Measurements from ENCODE around the gene PACRG. TPM values are rescaled to one million over a fixed set of nuclear protein-coding genes. Genes with fewer than 3 reads are reported as not detected.
A peak's percentile ranks its signal among the peaks of the same experiment; 100 is the strongest.

Gene PACRG
- total RNA-seq, 1 donor: 1.4 TPM

GRCh38 chr6:162900503-162900902 is 172.7 kb downstream of the PACRG start:
- Histone ChIP-seq H3K79me2 (ENCODE audit: insufficient read depth, low read length) (no peaks in the 10 kb centered on the region), H3K4me1 (ENCODE audit: insufficient read depth, low read length) (no peaks in the 10 kb centered on the region), H3K9me3 (ENCODE audit: low read depth, low read length) (no peaks in the 10 kb centered on the region), H2AFZ (ENCODE audit: low read length) (no peak overlapping the region), H3K36me3 (ENCODE audit: insufficient read depth, low read length) (no peaks in the 10 kb centered on the region), H3K4me3 (ENCODE audit: insufficient read depth, low read length) (no peak overlapping the region), H4K20me1 (ENCODE audit: insufficient read depth, low read length) (no peaks in the 10 kb centered on the region), H3K4me2 (ENCODE audit: insufficient read depth, low read length) (no peak overlapping the region), H3K27ac (ENCODE audit: low read depth, low read length) (no peak overlapping the region), H3K27me3 (ENCODE audit: insufficient read depth, low read length) (no peaks in the 10 kb centered on the region)
- no peak for TF ChIP-seq CTCF (IDR thresholded peaks at IDR 0.05; ENCODE audit: extremely low read depth, low read depth, low read length)
- no peak for DNase-seq (ENCODE audit: insufficient read length, low spot score, missing footprints)

GRCh38 chr6:162904069-162904663 is 176.4 kb downstream of the PACRG start:
- no peaks in the 10 kb centered on the region for H3K79me2 ChIP-seq (ENCODE audit: insufficient read depth, low read length)
- TF ChIP-seq CTCF (IDR thresholded peaks at IDR 0.05; ENCODE audit: extremely low read depth, low read depth, low read length): no peak
- H2AFZ ChIP-seq (ENCODE audit: low read length): no peak overlapping the region
- no peak for DNase-seq (ENCODE audit: insufficient read length, low spot score, missing footprints)
- H3K4me2 ChIP-seq (ENCODE audit: insufficient read depth, low read length): no peak overlapping the region
- H3K27ac ChIP-seq (ENCODE audit: low read depth, low read length): no peak overlapping the region
- no peak overlapping the region for H3K4me3 ChIP-seq (ENCODE audit: insufficient read depth, low read length)
- H3K9me3 ChIP-seq (ENCODE audit: low read depth, low read length): no peaks in the 10 kb centered on the region
- H3K4me1 ChIP-seq (ENCODE audit: insufficient read depth, low read length): no peaks in the 10 kb centered on the region
- no peaks in the 10 kb centered on the region for H4K20me1 ChIP-seq (ENCODE audit: insufficient read depth, low read length)
- no peaks in the 10 kb centered on the region for H3K36me3 ChIP-seq (ENCODE audit: insufficient read depth, low read length)
- no peaks in the 10 kb centered on the region for H3K27me3 ChIP-seq (ENCODE audit: insufficient read depth, low read length)

DNA sequence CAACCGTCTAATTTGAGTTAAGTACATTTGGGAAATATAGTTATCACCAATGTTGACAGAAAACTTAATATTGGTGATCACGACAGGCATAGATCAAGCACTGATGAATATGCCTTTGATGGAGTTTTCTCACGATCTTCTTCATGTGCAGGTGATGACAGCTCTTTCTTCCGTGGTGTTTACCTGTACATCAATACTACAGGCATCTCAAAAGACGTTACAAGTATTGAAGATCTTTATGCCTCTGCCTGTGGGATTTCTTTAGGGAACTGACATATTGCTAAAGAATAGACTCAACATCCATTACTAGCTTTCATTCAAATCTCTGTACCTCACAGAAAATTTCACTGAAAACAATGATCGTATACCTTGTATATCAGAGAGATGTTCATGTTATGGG is 178.7 kb downstream of the PACRG start:
- Histone ChIP-seq H3K4me2 (ENCODE audit: insufficient read depth, low read length) (no peak overlapping the region), H3K9me3 (ENCODE audit: low read depth, low read length) (no peaks in the 10 kb centered on the region), H3K4me1 (ENCODE audit: insufficient read depth, low read length) (no peaks in the 10 kb centered on the region), H4K20me1 (ENCODE audit: insufficient read depth, low read length) (no peaks in the 10 kb centered on the region), H3K4me3 (ENCODE audit: insufficient read depth, low read length) (no peak overlapping the region), H3K27ac (ENCODE audit: low read depth, low read length) (no peak overlapping the region), H3K36me3 (ENCODE audit: insufficient read depth, low read length) (no peaks in the 10 kb centered on the region), H2AFZ (ENCODE audit: low read length) (no peak overlapping the region), H3K79me2 (ENCODE audit: insufficient read depth, low read length) (no peaks in the 10 kb centered on the region), H3K27me3 (ENCODE audit: insufficient read depth, low read length) (no peaks in the 10 kb centered on the region)
- no peak for DNase-seq (ENCODE audit: insufficient read length, low spot score, missing footprints)
- no peak for TF ChIP-seq CTCF (IDR thresholded peaks at IDR 0.05; ENCODE audit: extremely low read depth, low read depth, low read length)

- no peak overlapping the region for H3K4me3 ChIP-seq (ENCODE audit: insufficient read depth, low read length)
- H2AFZ ChIP-seq (ENCODE audit: low read length): no peak overlapping the region
- H3K9me3 ChIP-seq (ENCODE audit: low read depth, low read length): no peaks in the 10 kb centered on the region
- no peak overlapping the region for H3K4me2 ChIP-seq (ENCODE audit: insufficient read depth, low read length)
- DNase-seq (ENCODE audit: insufficient read length, low spot score, missing footprints): no peak
- H3K27me3 ChIP-seq (ENCODE audit: insufficient read depth, low read length): no peaks in the 10 kb centered on the region
- H3K36me3 ChIP-seq (ENCODE audit: insufficient read depth, low read length): no peaks in the 10 kb centered on the region
- peak; percentile 41 for TF ChIP-seq CTCF (IDR thresholded peaks at IDR 0.05; ENCODE audit: extremely low read depth, low read depth, low read length)
- no peaks in the 10 kb centered on the region for H3K79me2 ChIP-seq (ENCODE audit: insufficient read depth, low read length)
- H3K4me1 ChIP-seq (ENCODE audit: insufficient read depth, low read length): no peaks in the 10 kb centered on the region
- no peaks in the 10 kb centered on the region for H4K20me1 ChIP-seq (ENCODE audit: insufficient read depth, low read length)
- no peak overlapping the region for H3K27ac ChIP-seq (ENCODE audit: low read depth, low read length)
These were observed 180.2 kb downstream of the PACRG start for GRCh38 chr6:162907876-162908481.
